DMS 273 (cell line): ENCODE data around the gene TBK1.

ENCODE experiments used
- DNase-seq: peaks from one replicate; lab custom pipeline; 2025; ENCODE audit not compliant: unreplicated experiment; lab: John Stamatoyannopoulos, UW

TBK1 gene

GRCh38 chr12:64450711-64451486 lies 1.0 kb upstream of the TBK1 start:
- DNase-seq, result peak; percentile 51

DNA sequence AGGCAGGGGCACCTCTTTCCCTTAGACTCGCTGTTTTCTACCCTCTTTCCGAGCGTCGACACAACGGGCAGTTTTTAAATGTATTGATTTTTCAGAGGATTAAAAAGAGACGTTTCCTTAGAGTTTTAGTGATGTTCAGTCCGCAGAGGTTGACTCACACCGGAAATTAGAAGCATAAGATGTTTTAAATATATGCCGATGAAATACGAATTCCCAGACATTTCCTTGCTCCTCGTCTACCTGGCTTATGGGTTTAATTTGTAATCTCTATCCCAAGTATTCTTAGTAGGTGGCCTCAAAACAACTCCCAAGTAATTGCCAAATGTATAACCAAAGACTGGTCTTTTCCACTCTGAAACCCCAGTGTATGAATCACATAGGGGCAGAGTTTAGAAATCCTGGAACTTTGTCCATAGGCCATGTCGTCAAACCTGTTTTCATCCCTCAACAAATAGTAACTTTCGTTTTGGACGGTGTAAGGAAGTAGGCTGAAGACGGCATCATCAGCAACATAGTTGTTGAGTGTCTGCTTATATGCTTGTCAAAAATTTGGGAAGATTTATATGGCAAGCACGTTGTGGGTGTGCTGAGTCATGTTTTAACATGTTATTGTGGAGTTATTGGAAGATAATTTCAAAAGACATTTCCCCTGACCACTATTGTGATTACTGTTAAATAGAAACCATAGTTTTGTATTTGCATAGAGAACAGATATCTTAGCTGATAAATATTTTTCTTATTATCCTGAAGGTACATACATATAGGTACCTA lies 824 bp downstream of the TBK1 start:
- DNase-seq, result peak; percentile 37

- no peak for DNase-seq
Observed at GRCh38 chr12:64455506-64455905, 3.6 kb downstream of the TBK1 start.

GRCh38 chr12:64456119-64456518 lies 4.2 kb downstream of the TBK1 start:
- DNase-seq, result no peak

DNA sequence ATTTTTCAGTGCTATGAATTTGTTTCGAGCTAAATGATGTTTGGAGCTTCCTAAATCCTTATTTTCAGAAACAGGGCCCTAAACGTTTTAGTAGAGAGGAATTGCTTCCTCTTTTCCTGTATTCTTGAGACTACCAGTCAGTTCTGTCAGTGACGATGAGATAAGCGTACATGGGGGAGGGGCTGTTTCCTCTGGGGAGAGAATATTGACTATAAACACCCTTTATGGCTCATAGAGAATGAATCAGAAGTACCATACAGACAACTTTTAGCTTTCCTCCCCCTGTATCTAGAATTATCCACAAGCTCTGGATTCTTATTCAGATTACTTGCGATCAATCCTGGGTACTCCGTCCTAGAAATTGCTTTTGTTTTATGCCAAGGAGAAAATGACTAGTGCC lies 5.1 kb downstream of the TBK1 start:
- DNase-seq, result no peak

DNA sequence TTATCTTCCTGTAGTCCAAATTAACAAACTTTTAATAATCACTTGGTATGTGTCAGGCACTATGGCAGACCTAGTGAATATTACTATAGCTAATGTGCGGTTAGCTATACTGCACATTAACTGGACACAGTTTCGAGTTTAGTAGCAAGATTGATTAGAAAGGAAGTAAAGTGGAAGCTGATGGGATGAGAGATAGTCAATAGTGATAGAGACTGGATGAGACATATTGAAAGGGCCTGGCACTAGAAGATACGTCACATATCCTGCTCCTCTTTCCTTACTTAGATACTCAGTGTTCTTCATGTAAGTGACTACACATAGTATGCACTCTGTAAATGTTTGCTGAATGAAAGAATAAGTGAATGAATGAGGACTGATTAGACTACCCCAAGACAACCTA lies 5.5 kb downstream of the TBK1 start:
- no peak for DNase-seq

- no peak for DNase-seq
Observed at GRCh38 chr12:64457923-64458322, 6.0 kb downstream of the TBK1 start.

GRCh38 chr12:64459394-64459891 lies 7.5 kb downstream of the TBK1 start:
- DNase-seq, result no peak

GRCh38 chr12:64461634-64462414 lies 9.9 kb downstream of the TBK1 start:
- DNase-seq, result no peak

DNA sequence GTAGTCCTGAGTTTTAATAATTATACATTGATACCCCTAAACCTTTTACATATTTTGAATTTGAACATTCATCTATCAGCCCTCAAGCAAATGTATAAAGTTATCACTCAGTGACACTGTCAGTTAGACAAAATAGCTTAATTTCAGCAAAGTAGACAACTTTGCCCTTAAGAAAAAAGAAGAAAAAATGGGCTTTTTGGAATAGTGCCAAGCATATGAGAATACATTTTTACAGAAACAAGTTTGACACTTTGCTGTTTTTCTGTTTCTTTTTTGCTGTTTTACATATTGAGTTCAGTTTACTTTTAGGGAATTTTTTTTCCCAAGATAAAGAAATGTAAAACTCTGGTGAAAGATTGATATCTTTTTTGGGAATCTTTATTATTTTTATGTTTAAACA lies 14.3 kb downstream of the TBK1 start:
- no peak for DNase-seq

- DNase-seq, result no peak
Observed at GRCh38 chr12:64468966-64469365, 17.0 kb downstream of the TBK1 start.

DNA sequence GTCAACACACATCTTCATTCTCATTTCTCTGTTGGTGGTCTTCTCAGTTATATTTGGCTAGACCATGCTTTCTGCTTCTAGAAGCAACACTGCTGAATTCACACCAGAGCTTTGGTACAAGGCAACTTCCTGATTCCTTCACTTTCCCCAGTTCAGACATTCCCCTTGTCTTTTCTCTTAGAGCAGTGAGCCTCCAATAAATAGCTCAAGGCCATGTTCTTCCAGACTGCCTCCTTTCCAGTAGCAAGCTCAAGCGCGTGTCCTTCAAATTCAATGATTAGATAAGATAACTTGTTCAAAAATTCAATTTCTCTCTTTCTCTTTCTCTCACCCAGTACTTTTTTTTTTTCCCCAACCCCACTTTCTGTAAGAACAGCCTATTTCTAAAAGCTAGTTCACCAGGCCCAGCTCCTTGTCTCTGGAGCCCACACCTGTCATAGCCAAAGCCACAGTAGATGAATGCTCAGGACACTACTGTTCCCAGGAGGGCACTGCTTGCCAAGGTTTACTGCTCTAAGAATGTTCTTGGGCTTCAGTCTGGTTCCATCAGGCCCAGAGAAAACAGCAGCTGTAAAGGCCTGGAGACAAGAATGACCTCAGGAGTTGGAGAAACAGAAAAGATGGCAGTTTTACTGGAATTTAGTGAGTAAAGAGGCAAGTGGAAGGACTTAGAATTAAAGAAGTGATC lies 17.7 kb downstream of the TBK1 start:
- no peak for DNase-seq

DNA sequence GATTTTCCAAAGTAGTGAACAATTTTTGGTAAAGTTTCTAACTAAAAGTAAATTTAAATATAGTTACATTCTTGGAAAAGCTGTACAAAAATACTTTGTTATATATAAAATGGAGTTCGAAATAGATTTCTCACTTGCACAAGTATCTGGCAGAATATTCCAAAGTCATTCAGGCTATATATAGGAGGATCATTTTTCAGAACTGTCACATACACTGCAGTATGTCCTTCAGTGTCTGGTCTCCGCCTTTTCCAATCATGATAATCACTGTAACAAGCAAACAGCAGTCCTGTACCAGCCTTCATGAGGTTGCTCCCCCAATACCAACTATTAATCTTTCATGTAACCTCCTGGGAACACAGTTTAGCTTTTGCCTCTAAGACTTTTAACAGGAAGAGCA lies 18.6 kb downstream of the TBK1 start:
- no peak for DNase-seq

DNA sequence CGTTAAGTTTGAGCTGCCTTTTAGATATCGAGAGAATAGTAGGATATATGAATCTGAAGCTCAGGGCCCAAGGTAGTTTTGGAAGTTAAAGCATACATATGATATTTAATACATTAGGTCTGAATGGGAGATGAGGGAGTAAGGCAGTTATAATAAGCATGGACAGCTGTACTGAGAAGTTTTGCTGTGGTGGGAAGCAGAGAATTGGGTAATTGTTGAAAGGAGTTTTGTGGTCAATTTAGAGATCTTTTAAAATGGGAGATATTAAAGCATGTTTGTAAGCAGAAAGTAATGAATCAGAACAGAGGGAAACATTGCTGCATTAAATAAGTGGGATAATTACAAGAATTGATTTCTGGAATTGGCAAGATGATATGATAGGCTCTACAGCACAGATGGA lies 21.3 kb downstream of the TBK1 start:
- DNase-seq, result no peak

GRCh38 chr12:64475518-64475917 lies 23.6 kb downstream of the TBK1 start:
- DNase-seq, result no peak

DNA sequence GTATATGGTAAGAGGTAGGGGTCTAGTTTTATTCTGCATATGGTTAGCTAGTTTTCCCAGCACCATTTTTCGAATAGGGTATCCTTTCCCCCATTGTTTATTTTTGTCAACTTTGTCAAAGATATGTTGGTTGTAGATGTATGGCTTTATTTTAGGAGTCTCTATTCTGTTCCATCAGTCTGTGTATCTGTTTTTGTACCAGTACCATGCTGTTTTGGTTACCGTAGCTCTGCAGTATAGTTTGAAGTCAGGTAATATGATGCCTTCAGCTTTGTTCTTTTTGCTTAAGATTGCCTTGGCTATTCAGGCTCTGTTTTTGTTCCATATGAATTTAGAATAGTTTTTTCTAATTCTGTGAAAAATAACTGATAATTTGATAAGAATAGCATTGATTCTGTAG lies 24.9 kb downstream of the TBK1 start:
- DNase-seq, result no peak

- DNase-seq, result no peak
Observed at GRCh38 chr12:64478661-64479060, 26.7 kb downstream of the TBK1 start.

GRCh38 chr12:64480148-64480547 lies 28.2 kb downstream of the TBK1 start:
- DNase-seq, result no peak

DNA sequence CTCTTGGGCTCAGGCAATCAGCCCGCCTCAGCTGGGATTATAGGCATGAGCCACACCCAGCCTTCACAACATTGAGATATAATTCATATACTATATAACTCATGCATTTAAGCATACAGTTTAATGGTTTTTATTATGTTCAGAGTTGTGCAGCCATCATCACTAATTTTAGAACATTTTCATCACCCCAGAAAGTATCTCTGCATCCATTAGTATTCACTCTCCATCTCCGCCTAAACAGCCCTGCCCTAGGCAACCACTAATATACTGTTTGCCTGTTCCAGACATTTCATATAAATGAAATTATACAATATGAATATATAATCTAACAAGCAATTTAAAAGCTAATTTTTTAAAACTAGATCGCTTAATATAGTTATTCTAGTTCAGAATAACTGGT lies 34.7 kb downstream of the TBK1 start:
- no peak for DNase-seq

DNA sequence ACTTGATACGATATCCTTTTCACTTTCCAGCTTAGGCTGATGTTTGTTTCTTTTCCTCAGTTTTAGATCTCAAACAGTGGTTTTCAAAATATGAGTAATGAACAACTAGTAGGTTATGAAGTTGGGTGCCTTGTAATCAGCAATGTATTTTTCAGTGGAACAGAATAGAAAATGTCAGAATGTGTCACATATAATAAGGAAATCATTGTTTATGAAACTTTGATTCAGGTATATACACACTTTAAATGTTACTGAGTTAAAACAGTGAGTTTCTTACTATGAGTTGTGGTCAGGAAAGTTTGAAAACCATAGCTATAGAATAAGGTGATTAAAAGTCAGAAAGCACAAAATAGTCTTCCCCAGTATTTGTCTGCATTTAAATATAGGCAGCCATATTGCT lies 39.8 kb downstream of the TBK1 start:
- no peak for DNase-seq

DNA sequence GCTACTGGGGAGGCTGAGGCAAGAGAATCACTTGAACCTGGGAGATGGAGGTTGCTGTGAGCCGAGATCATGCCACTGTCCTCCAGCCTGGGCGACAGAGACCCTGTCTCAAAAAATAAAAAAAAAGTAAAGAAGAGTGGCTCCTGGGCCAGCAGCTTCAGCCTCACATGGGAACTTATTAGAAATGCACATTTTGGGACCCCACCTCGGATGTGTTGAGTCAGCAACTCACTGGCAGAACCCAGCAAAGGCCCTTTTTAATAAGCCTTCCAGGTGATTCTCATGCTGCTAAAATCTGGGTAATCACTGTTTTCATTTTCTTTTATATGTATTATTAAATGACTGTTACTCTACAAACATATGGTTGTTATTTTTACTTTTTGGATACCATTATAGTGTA lies 41.6 kb downstream of the TBK1 start:
- no peak for DNase-seq
